ENCODE results near the gene DDX60. TPM values are rescaled to one million over a fixed set of nuclear protein-coding genes. Genes with fewer than 3 reads are reported as not detected.

DDX60 gene
- total RNA-seq, 2 donors from 2014 or later, result 4.0 to 4.7 TPM

DNA sequence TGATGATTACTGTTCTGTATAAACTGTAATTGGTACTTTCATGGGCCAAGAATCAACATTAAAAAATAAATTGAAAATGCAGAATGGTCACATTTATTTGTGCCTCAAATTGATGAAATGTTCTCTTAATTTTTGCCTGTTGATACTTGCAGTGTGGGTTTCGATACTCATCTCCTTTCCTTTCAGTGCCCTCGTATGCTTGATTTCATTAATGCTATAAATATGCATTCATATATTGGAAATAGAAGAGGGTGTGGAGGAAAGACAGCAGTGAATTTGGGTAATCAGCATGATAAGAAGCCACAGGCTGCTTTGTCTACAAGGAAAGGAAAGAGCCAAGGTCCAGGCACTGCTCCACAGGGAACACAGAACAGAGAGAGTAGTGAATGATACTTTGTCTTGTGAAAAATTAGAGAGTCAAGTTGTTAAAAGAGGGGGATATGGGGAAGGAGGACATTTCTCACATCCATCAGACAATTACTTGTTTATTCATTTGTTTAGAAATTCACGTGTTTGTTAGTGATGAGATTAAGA, 1.0 kb upstream of the DDX60 start:
- DNase-seq, result no peak
- no peak overlapping the region for H3K4me3 ChIP-seq
- peak overlapping the region in 2 of 4 donors; percentile 4 to 93 for H3K27ac ChIP-seq
- intact Hi-C loops (cut with DNase I), result no loop called here
- ATAC-seq, result no peak
- H3K9me3 ChIP-seq, result no peaks in the 10 kb centered on the region
- no peaks in the 10 kb centered on the region for H3K36me3 ChIP-seq (replicated peaks in 1 of 2; ENCODE audit: insufficient read depth in 1 of 2, low read depth in 2 of 2)
- TF ChIP-seq, protein P1, sequence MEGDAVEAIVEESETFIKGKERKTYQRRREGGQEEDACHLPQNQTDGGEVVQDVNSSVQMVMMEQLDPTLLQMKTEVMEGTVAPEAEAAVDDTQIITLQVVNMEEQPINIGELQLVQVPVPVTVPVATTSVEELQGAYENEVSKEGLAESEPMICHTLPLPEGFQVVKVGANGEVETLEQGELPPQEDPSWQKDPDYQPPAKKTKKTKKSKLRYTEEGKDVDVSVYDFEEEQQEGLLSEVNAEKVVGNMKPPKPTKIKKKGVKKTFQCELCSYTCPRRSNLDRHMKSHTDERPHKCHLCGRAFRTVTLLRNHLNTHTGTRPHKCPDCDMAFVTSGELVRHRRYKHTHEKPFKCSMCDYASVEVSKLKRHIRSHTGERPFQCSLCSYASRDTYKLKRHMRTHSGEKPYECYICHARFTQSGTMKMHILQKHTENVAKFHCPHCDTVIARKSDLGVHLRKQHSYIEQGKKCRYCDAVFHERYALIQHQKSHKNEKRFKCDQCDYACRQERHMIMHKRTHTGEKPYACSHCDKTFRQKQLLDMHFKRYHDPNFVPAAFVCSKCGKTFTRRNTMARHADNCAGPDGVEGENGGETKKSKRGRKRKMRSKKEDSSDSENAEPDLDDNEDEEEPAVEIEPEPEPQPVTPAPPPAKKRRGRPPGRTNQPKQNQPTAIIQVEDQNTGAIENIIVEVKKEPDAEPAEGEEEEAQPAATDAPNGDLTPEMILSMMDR (IDR thresholded peaks at IDR 0.05), result no peak
- no peak for TF ChIP-seq POLR2A (IDR thresholded peaks at IDR 0.05)
- WGBS, 2 donors, result 74% methylated on average over 3 of the region's 3 CpGs
- peaks cover 6% of the 10 kb centered on the region for H3K4me1 ChIP-seq
- no peaks in the 10 kb centered on the region for H3K27me3 ChIP-seq

DNA sequence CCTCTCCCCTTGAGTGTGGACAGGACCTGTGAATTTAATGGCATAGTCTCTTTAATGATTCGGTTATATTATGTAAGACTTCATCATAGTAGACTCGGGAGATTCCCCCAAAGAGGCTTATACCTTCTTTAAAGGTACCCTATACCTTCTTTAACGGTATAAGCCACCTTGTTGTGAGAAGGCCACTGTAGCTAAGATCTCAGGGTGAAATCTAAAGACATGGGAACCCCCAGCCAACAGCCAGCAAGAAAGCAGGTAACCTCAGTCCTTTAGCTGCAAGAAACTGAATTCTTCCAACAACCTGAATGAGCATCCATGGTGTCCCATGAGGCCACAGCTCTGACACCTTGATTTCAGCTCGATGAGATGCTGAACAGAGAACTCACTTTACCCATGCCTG, 931 bp downstream of the DDX60 start:
- TF ChIP-seq POLR2A (IDR thresholded peaks at IDR 0.05), result no peak
- TF ChIP-seq, protein P1 (IDR thresholded peaks at IDR 0.05), result no peak
- WGBS, 2 donors, result 71 to 73% methylated on average over 4 of the region's 4 CpGs

DNA sequence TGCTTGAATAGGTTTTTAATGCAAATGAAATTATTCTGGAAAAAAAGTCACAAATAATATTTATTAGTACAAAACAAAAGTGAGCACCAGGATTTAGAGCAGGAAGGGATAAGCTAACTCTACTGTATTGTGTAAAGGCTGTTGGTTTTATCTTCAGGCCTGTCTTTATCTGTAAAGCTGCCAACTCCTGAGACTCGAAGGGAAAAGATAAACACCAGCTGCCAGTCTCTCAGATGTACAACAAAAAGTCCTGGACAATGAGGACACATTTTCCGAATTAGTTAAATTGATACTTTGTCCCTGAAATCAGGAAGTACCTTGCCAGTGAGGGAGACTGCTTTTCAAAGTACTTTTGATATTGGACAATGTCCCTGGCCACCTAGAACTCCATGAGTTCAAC, 8.8 kb downstream of the DDX60 start:
- Histone ChIP-seq H3K36me3 (replicated peaks in 1 of 2; ENCODE audit: insufficient read depth in 1 of 2, low read depth in 2 of 2) (peaks cover 0 to 3% of the 10 kb centered on the region in 2 donors), H3K27ac (no peak overlapping the region)
- intact Hi-C loops (cut with DNase I), result no loop called here

More for the DNA sequence above, 931 bp downstream of the DDX60 start:
- ATAC-seq (no peak), DNase-seq (no peak)
- Histone ChIP-seq H3K4me3 (no peak overlapping the region), H3K36me3 (replicated peaks in 1 of 2; ENCODE audit: insufficient read depth in 1 of 2, low read depth in 2 of 2) (no peaks in the 10 kb centered on the region), H3K27ac (peak overlapping the region; percentile 93 to 98 (median 93)), H3K27me3 (no peaks in the 10 kb centered on the region), H3K9me3 (no peaks in the 10 kb centered on the region), H3K4me1 (peaks cover 6% of the 10 kb centered on the region)
- intact Hi-C loops (cut with DNase I), result no loop called here

DNA sequence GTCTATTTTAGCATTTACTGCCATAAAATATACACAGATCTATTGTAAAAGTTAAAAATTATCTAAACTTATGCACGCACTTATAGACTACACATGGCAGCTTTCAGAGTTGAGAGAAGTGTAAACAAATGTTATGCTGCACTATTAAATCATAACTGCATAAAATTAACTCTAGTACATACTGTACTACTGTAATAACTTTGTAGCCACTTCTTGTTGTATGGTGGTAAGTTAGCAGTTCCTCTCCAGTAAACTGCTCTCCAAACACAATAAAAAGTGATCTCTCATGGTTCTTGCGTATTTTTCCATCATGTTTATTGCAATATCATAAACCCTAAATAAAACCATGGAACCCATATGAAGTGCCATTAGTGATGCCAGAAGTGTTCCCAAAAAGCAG, 9.6 kb downstream of the DDX60 start:
- no peak for TF ChIP-seq POLR2A (IDR thresholded peaks at IDR 0.05)
- TF ChIP-seq, protein P1 (IDR thresholded peaks at IDR 0.05), result no peak
- H3K9me3 ChIP-seq, result no peaks in the 10 kb centered on the region
- DNase-seq (no peak), ATAC-seq (no peak)
- intact Hi-C loops (cut with DNase I), result no loop called here
- H3K36me3 ChIP-seq (replicated peaks in 1 of 2; ENCODE audit: insufficient read depth in 1 of 2, low read depth in 2 of 2), result peaks cover 0 to 3% of the 10 kb centered on the region in 2 donors
- WGBS, 2 donors, result 95% methylated on average over 2 of the region's 2 CpGs
- no peaks in the 10 kb centered on the region for H3K27me3 ChIP-seq
- no peaks in the 10 kb centered on the region for H3K4me1 ChIP-seq
- no peak overlapping the region for H3K4me3 ChIP-seq
- H3K27ac ChIP-seq, result no peak overlapping the region

More for the DNA sequence above, 8.8 kb downstream of the DDX60 start:
- no peak for ATAC-seq
- 15 to 24% methylated on average over 2 of the region's 2 CpGs for WGBS, 2 donors
- Histone ChIP-seq H3K27me3 (no peaks in the 10 kb centered on the region), H3K4me3 (no peak overlapping the region), H3K9me3 (no peaks in the 10 kb centered on the region), H3K4me1 (no peaks in the 10 kb centered on the region)
- TF ChIP-seq, protein P1 (IDR thresholded peaks at IDR 0.05), result no peak
- TF ChIP-seq POLR2A (IDR thresholded peaks at IDR 0.05), result no peak
- DNase-seq, result peak in 1 of 4 donors; percentile 6

DNA sequence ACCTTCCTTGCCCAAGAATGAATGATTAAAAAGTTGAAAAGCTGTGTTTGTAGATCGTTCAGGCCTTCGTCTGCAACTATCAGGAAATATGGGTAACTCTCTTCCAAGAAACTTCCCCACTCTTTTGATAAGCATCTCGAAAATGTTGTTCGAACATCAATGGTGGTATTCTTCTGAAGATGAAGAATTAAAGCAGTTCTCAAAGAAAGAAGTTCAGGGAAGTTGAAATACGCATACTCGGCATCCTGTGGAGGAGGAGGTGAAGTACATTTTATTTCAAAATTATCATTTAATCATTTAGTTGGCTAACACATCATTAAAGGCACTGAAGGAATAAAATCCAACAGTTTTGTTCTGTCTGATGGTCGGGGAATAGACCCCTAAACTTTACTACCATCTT, 12.1 kb downstream of the DDX60 start:
- no peak for ATAC-seq
- H3K9me3 ChIP-seq, result no peaks in the 10 kb centered on the region
- H3K4me3 ChIP-seq, result no peak overlapping the region
- 81 to 87% methylated on average over 7 of the region's 7 CpGs for WGBS, 2 donors
- H3K36me3 ChIP-seq (replicated peaks in 1 of 2; ENCODE audit: insufficient read depth in 1 of 2, low read depth in 2 of 2), result peaks cover 0 to 3% of the 10 kb centered on the region in 2 donors
- DNase-seq, result no peak
- intact Hi-C loops (cut with DNase I), result no loop called here
- no peaks in the 10 kb centered on the region for H3K27me3 ChIP-seq
- no peak for TF ChIP-seq POLR2A (IDR thresholded peaks at IDR 0.05)
- TF ChIP-seq, protein P1 (IDR thresholded peaks at IDR 0.05), result no peak
- no peaks in the 10 kb centered on the region for H3K4me1 ChIP-seq
- no peak overlapping the region for H3K27ac ChIP-seq
